Neutrophil (primary cell): ENCODE data around the gene SMPD3.

Experiments used
- H3K27ac ChIP-seq: fragments of 200-600 bp; sonication (generic); 2 replicates; pipeline ENCODE4 v1.5.1; 2016; ENCODE audit warnings: mild to moderate bottlenecking, moderate library complexity
- H3K27me3 ChIP-seq: fragments of 200-600 bp; sonication (generic); 2 replicates; pipeline ENCODE4 v1.6.0; 2016; ENCODE audit warnings: mild to moderate bottlenecking
- H3K36me3 ChIP-seq: fragments of 200-600 bp; sonication (generic); 2 replicates; pipeline ENCODE4 v1.5.1; 2017
- H3K4me1 ChIP-seq, 2 experiments: fragments of 200-600 bp in 1 of 2; sonication (generic) in 1 of 2; 1 replicate in 1 of 2; 2 replicates in 1 of 2; pipeline versions ENCODE4 v1.5.1 to v1.6.1; 2013 to 2016; ENCODE audit warnings: low read depth in 1 of 2, low read length in 1 of 2, mild to moderate bottlenecking in 1 of 2, moderate library complexity in 1 of 2; ENCODE audit not compliant: control insufficient read depth in 1 of 2, insufficient read depth in 1 of 2
- H3K4me3 ChIP-seq, 2 experiments: fragments of 200-600 bp in 1 of 2; sonication (generic) in 1 of 2; 1 replicate in 1 of 2; 2 replicates in 1 of 2; pipeline ENCODE4 v1.5.1; 2013 to 2016; ENCODE audit warnings: low read depth in 1 of 2, low read length in 1 of 2, mild to moderate bottlenecking in 1 of 2, moderate library complexity in 1 of 2
- H3K9me3 ChIP-seq: fragments of 200-600 bp; sonication (generic); 2 replicates; pipeline ENCODE4 v1.5.1; 2016
- TF ChIP-seq, protein P1 (sequence below): fragments of 200-600 bp; sonication (generic); IDR thresholded peaks from 2 replicates; pipeline ENCODE4 v1.5.1; 2016; ENCODE audit warnings: antibody characterized with exemption

Gene SMPD3

DNA sequence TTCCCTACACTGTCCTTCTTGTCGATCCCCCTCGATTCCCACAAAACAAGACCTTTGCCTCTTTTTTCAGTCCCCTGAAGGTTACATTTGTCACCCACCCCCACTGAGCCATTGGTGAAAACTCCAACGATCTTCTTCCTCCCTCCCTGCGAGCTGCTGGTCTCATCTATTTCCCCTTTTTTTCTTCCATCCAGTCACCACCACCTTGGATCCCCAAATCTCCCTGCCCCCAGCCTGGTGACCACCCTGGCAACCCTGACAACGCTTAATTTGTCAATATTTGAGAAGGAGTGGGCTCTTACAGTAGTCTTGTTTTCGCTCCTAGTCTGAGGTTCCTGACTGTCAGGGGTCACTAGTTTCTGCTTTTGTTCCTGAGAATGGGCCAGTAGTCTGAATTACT, 62.9 kb downstream of the SMPD3 start:
- H3K27me3 ChIP-seq = no peaks in the 10 kb centered on the region
- TF ChIP-seq, protein P1, sequence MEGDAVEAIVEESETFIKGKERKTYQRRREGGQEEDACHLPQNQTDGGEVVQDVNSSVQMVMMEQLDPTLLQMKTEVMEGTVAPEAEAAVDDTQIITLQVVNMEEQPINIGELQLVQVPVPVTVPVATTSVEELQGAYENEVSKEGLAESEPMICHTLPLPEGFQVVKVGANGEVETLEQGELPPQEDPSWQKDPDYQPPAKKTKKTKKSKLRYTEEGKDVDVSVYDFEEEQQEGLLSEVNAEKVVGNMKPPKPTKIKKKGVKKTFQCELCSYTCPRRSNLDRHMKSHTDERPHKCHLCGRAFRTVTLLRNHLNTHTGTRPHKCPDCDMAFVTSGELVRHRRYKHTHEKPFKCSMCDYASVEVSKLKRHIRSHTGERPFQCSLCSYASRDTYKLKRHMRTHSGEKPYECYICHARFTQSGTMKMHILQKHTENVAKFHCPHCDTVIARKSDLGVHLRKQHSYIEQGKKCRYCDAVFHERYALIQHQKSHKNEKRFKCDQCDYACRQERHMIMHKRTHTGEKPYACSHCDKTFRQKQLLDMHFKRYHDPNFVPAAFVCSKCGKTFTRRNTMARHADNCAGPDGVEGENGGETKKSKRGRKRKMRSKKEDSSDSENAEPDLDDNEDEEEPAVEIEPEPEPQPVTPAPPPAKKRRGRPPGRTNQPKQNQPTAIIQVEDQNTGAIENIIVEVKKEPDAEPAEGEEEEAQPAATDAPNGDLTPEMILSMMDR = no peak
- H3K4me3 ChIP-seq = no peak overlapping the region
- H3K9me3 ChIP-seq = no peaks in the 10 kb centered on the region
- H3K36me3 ChIP-seq = no peaks in the 10 kb centered on the region
- H3K4me1 ChIP-seq = no peaks in the 10 kb centered on the region
- H3K27ac ChIP-seq = no peak overlapping the region

DNA sequence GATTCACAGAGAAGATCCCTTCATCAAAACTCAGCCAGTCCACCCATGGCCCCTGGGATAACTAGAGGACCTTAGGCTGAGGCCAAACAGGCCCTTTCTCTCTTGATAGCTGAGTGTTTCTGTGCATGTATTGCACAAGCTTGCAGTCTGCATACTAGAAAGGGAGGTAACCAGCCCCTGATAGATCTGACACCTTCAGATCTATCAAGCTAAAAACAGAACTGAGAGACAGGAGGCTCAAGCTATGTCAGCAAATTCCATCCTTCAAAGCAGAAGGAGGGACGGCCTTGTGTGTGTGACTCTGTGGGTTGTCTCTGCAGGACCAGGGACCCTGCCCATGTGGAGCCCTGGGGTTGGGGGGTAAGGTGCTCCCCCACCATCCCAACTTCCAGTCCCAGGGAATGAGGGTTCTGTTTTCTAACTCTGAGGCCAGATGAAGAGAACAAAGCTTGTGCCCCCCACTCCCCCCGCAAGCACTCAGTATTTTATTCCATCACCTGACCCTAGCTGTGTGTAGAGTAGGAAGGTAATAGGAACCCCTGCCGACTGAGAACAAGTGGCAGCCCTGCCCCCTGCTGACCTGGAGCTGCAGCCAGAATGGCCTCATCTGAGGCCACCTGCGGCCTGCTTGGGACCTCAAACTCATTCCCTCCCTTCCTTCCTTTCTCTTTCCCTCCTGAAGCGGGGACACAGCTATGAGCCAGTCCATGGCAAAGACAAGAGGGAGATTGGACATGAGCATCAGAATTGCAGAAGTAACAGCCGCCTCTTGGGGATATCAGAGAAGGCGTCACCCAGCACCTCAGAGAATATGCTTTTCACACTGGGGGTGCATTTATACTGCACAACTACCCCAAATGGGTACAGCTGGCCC, 63.8 kb downstream of the SMPD3 start:
- Histone ChIP-seq H3K9me3 (no peaks in the 10 kb centered on the region), H3K27ac (no peak overlapping the region), H3K27me3 (no peaks in the 10 kb centered on the region)

DNA sequence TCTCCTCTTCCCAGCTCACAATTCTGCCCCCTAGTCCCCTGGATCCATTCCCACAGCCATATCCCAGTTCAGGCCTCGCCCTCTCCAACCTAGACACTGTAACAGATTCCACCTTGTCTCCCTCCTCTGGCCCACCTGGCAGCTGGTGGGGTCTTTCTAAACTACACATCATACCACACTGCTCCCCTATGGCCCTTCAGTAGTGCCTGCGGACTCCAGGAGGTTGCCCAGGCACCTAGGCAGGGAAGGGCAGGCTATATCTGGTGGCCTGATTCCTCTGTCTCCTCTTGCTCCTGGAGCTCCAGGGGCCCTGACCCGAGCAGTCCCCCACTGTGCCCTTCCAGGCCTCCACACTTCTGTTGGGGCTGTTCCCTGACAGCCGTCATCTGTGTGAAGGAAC, 64.5 kb downstream of the SMPD3 start:
- TF ChIP-seq, protein P1 = no peak
- Histone ChIP-seq H3K27ac (no peak overlapping the region), H3K4me3 (no peak overlapping the region), H3K36me3 (no peaks in the 10 kb centered on the region), H3K27me3 (no peaks in the 10 kb centered on the region), H3K4me1 (no peaks in the 10 kb centered on the region), H3K9me3 (no peaks in the 10 kb centered on the region)

More for the DNA sequence above, 63.8 kb downstream of the SMPD3 start:
- H3K4me1 ChIP-seq = no peaks in the 10 kb centered on the region
- no peaks in the 10 kb centered on the region for H3K36me3 ChIP-seq
- H3K4me3 ChIP-seq = no peak overlapping the region
- TF ChIP-seq, protein P1 = no peak

DNA sequence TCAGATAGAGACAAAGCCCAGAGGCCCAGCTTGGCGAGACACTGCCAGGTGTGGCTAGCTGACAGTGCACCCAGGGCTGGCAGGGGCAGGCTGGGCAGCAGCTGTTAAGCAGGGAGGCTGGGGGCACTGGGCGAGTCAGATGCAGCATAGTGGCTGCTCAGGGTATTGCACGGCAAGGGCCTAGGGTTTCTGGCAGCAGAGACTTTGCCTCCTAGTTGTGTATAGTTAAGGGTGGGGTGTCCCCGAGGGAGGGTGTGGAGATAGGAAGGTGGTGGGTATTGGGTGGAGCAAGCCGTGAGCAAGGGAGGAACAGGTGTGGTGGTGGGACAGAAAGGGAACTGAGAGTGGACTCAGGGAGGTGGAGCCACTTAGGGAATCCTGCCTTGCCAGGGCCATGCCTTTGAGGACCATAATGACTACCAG, 66.0 kb downstream of the SMPD3 start:
- H3K9me3 ChIP-seq = no peaks in the 10 kb centered on the region
- TF ChIP-seq, protein P1 = no peak
- no peak overlapping the region for H3K4me3 ChIP-seq
- no peaks in the 10 kb centered on the region for H3K27me3 ChIP-seq
- H3K27ac ChIP-seq = no peak overlapping the region
- no peaks in the 10 kb centered on the region for H3K36me3 ChIP-seq
- H3K4me1 ChIP-seq = peaks cover 0 to 5% of the 10 kb centered on the region in 2 experiments

DNA sequence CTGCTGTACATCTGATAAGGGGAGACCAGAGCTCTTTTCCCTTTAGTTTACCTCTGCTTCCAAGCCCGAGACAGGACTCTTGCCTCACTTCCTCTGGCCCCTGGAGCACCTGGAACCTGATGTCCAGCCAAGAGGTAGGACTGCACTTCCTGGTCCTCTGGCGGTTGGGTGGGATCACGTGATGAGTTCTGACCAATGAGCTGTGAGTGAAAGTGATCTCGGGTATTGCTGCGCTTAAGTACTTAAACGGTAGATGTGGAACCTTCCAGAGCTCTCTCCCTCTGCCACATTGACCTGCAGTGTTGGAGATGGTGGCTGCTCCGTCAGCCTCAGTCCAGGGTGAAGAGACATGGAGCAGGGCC, 67.0 kb downstream of the SMPD3 start:
- H3K4me1 ChIP-seq = peaks cover 0 to 5% of the 10 kb centered on the region in 2 experiments
- no peak overlapping the region for H3K4me3 ChIP-seq
- no peaks in the 10 kb centered on the region for H3K36me3 ChIP-seq
- no peak overlapping the region for H3K27ac ChIP-seq
- H3K27me3 ChIP-seq = no peaks in the 10 kb centered on the region
- H3K9me3 ChIP-seq = no peaks in the 10 kb centered on the region
- TF ChIP-seq, protein P1 = no peak
